HepG2 (cell line): ENCODE results near the gene MAP2K2. TPM values are rescaled to one million over a fixed set of nuclear protein-coding genes. Genes with fewer than 3 reads are reported as not detected.
A peak's percentile ranks its signal among the peaks of the same experiment; 100 is the strongest.

Source experiments
- AKNA ChIP-seq: sonication (generic); formaldehyde crosslinking; IDR thresholded peaks from 2 replicates; pipeline ENCODE4 v1.4.0; 2020; ENCODE audit warnings: missing genetic modification reagents, borderline replicate concordance
- ATM ChIP-seq: fragments of 450-650 bp; IDR thresholded peaks from 2 replicates; pipeline ENCODE4 v1.7.1; 2017; ENCODE audit warnings: mild to moderate bottlenecking, borderline replicate concordance
- FOXJ3 ChIP-seq: sonication (generic); formaldehyde crosslinking; IDR thresholded peaks from 2 replicates; pipeline ENCODE4 v1.4.0; 2020; ENCODE audit warnings: missing genetic modification reagents, mild to moderate bottlenecking, borderline replicate concordance
- FOXK1 ChIP-seq: sonication (generic); formaldehyde crosslinking; IDR thresholded peaks from 2 replicates; pipeline ENCODE4 v1.4.0; 2020; ENCODE audit warnings: low read depth, missing genetic modification reagents, borderline replicate concordance
- JUN ChIP-seq: sonication (generic); formaldehyde crosslinking; IDR thresholded peaks from 2 replicates; pipeline ENCODE4 v1.4.0; 2020; ENCODE audit warnings: mild to moderate bottlenecking, missing genetic modification reagents
- KLF16 ChIP-seq, 2 experiments: sonication (generic) in 1 of 2; formaldehyde crosslinking in 1 of 2; IDR thresholded peaks; 2 replicates each; pipeline versions ENCODE4 v1.6.1 to v1.8.0; 2016 to 2023; ENCODE audit warnings: missing genetic modification reagents in 2 of 2, missing compliant biosample characterization in 1 of 2
- MXD1 ChIP-seq: sonication (generic); formaldehyde crosslinking; IDR thresholded peaks from 2 replicates; pipeline ENCODE4 v1.4.0; 2020; ENCODE audit warnings: mild to moderate bottlenecking, missing genetic modification reagents
- RXRA ChIP-seq: sonication (generic); formaldehyde crosslinking; IDR thresholded peaks from 2 replicates; pipeline ENCODE4 v1.5.1; 2020; ENCODE audit warnings: missing genetic modification reagents
- SIN3B ChIP-seq: fragments of 150-350 bp; IDR thresholded peaks from 2 replicates; pipeline ENCODE4 v1.6.1; 2014; ENCODE audit warnings: low read length
- SOX5 ChIP-seq: IDR thresholded peaks from 2 replicates; pipeline ENCODE4 v1.6.1; 2016; ENCODE audit warnings: borderline replicate concordance
- SRSF4 ChIP-seq: fragments of 200-400 bp; formaldehyde crosslinking; IDR thresholded peaks from one replicate; pipeline ENCODE4 v1.6.1; 2018; ENCODE audit warnings: mild to moderate bottlenecking, low read depth, low read length, moderate library complexity; ENCODE audit not compliant: poor library complexity, severe bottlenecking
- TCF7L2 ChIP-seq: IDR thresholded peaks from 2 replicates; pipeline ENCODE4 v1.6.1; 2011; ENCODE audit warnings: mild to moderate bottlenecking, low read depth, low read length, moderate library complexity
- TEF ChIP-seq: sonication (generic); formaldehyde crosslinking; IDR thresholded peaks from 2 replicates; pipeline ENCODE4 v1.5.0; 2020; ENCODE audit warnings: missing genetic modification reagents
- U2AF1 ChIP-seq: fragments of 200-400 bp; formaldehyde crosslinking; optimal IDR thresholded peaks from 2 replicates; pipeline ENCODE3; 2017; ENCODE audit warnings: mild to moderate bottlenecking, low read depth, low read length
- ZMYM2 ChIP-seq: sonication (generic); formaldehyde crosslinking; IDR thresholded peaks from 2 replicates; pipeline ENCODE4 v1.8.0; 2022; ENCODE audit warnings: mild to moderate bottlenecking, missing genetic modification reagents
- ZNF10 ChIP-seq: sonication (generic); formaldehyde crosslinking; IDR thresholded peaks from 2 replicates; pipeline ENCODE4 v1.4.0; 2020; ENCODE audit warnings: mild to moderate bottlenecking, low read depth, missing genetic modification reagents, borderline replicate concordance
- ZNF124 ChIP-seq: sonication (generic); formaldehyde crosslinking; IDR thresholded peaks from 2 replicates; pipeline ENCODE4 v1.4.0; 2020; ENCODE audit warnings: missing genetic modification reagents
- ZNF441 ChIP-seq: sonication (generic); formaldehyde crosslinking; IDR thresholded peaks from 2 replicates; pipeline ENCODE4 v1.7.0; 2021; ENCODE audit warnings: missing genetic modification reagents, borderline replicate concordance
- ZNF563 ChIP-seq: sonication (generic); formaldehyde crosslinking; IDR thresholded peaks from 2 replicates; pipeline ENCODE4 v1.8.0; 2022; ENCODE audit warnings: mild to moderate bottlenecking, moderate library complexity, missing genetic modification reagents
- ZNF672 ChIP-seq: sonication (generic); formaldehyde crosslinking; IDR thresholded peaks from 2 replicates; pipeline ENCODE4 v1.8.1; 2022; ENCODE audit warnings: missing genetic modification reagents
- ZNF678 ChIP-seq: sonication (generic); formaldehyde crosslinking; IDR thresholded peaks from 2 replicates; pipeline ENCODE4 v1.4.0; 2020; ENCODE audit warnings: mild to moderate bottlenecking, missing genetic modification reagents
- ZNF773 ChIP-seq: sonication (generic); formaldehyde crosslinking; IDR thresholded peaks from 2 replicates; pipeline ENCODE4 v1.4.0; 2020; ENCODE audit warnings: missing genetic modification reagents, borderline replicate concordance
- ZNF790 ChIP-seq: sonication (generic); formaldehyde crosslinking; IDR thresholded peaks from 2 replicates; pipeline ENCODE4 v1.8.0; 2022; ENCODE audit warnings: missing genetic modification reagents, mild to moderate bottlenecking, borderline replicate concordance
- polyA plus RNA-seq, 8 experiments: library from polyadenylated mRNA; depleted of rRNA in 3 of 8; stranded (reverse) in 7 of 8; unstranded in 1 of 8; fragments of >200 nt; fragmentation: Illumina TruSeq in 4 of 8; extraction: Trizol in 4 of 8; gene quantifications; 2 replicates each; pipeline versions ENCODE4 v1.2.1 to v1.2.3, GENCODE V29; 2011 to 2016; ENCODE audit warnings: low read depth in 4 of 8, missing spikeins in 1 of 8, mixed read lengths in 1 of 8; ENCODE audit not compliant: insufficient read depth in 1 of 8
- total RNA-seq, 5 experiments: library from RNA; depleted of rRNA; stranded (reverse); fragments of >200 nt; fragmentation: Illumina TruSeq; extraction: Trizol; gene quantifications; 2 replicates each; pipeline ENCODE4 v1.2.3, GENCODE V29; 2016; ENCODE audit warnings: low read depth in 1 of 5

The MAP2K2 gene
- total and polyA plus RNA-seq, 2 of the 13 experiments (the other 11 are each of a cell fraction or from before 2014, with no cell fraction given): 70.3 to 80.9 TPM

GRCh38 chr19:4052114-4052992 lies 71.6 kb downstream of the MAP2K2 start (continued):
- no peak for TF ChIP-seq AKNA
- peak; percentile 72 for TF ChIP-seq FOXJ3 (CRISPR knock-in tag)
- TF ChIP-seq ATM: no peak
- no peak for TF ChIP-seq SRSF4
- peak in 1 of 2 experiments; percentile 94; a peak in 2 of 4 replicates for TF ChIP-seq KLF16 (CRISPR knock-in tag; IDR thresholded peaks at IDR 0.05)
- TF ChIP-seq U2AF1: no peak
- no peak for TF ChIP-seq ZNF672 (CRISPR knock-in tag)
- TF ChIP-seq ZNF10: no peak
- no peak for TF ChIP-seq ZNF678
- no peak for TF ChIP-seq TCF7L2
- TF ChIP-seq JUN (CRISPR knock-in tag): no peak; the same call in 1 of the 2 replicates
- no peak for TF ChIP-seq TEF (CRISPR knock-in tag)
- 0 out of 2 replicates have a peak, but pooled peaks have one; percentile 17 for TF ChIP-seq ZNF790
- peak; percentile 25; the same call in 1 of the 2 replicates for TF ChIP-seq MXD1 (CRISPR knock-in tag)
- 0 out of 2 replicates have a peak, but pooled peaks have one; percentile 74 for TF ChIP-seq ZNF773 (CRISPR knock-in tag)
- TF ChIP-seq ZNF124: peak; percentile 73; the same call in 1 of the 2 replicates
- peak; percentile 100 for TF ChIP-seq ZMYM2 (CRISPR knock-in tag)
- TF ChIP-seq ZNF441 (CRISPR knock-in tag): peak; percentile 92
- TF ChIP-seq FOXK1 (CRISPR knock-in tag): peak; percentile 74; the same call in 1 of the 2 replicates
- TF ChIP-seq SOX5 (CRISPR knock-in tag): peak; percentile 67; the same call in 1 of the 2 replicates
- TF ChIP-seq RXRA (CRISPR knock-in tag): peak; percentile 97
- no peak for TF ChIP-seq SIN3B
- peak; percentile 73; the same call in 1 of the 2 replicates for TF ChIP-seq ZNF563
